HUES48 (cell line): ENCODE data around the gene CPNE5.

Experiments
- H3K27ac ChIP-seq: one replicate; pipeline ENCODE4 v1.7.0; 2013; ENCODE audit warnings: low read depth, low read length, inconsistent platforms
- H3K27me3 ChIP-seq: 2 replicates; pipeline ENCODE4 v1.6.1; 2013; ENCODE audit warnings: mild to moderate bottlenecking, low read length; ENCODE audit not compliant: control insufficient read depth, insufficient read depth
- H3K36me3 ChIP-seq: 2 replicates; pipeline ENCODE4 v1.6.1; 2013; ENCODE audit warnings: low read length; ENCODE audit not compliant: control insufficient read depth, insufficient read depth
- H3K4me1 ChIP-seq: 2 replicates; pipeline ENCODE4 v1.6.1; 2013; ENCODE audit warnings: mild to moderate bottlenecking, low read length; ENCODE audit not compliant: control insufficient read depth, insufficient read depth
- H3K4me3 ChIP-seq: 2 replicates; pipeline ENCODE4 v1.5.1; 2013; ENCODE audit warnings: mild to moderate bottlenecking, low read depth, low read length
- H3K9ac ChIP-seq: 2 replicates; pipeline ENCODE4 v1.6.1; 2013; ENCODE audit warnings: mild to moderate bottlenecking, low read depth, low read length, moderate library complexity
- H3K9me3 ChIP-seq: 2 replicates; pipeline ENCODE4 v1.6.1; 2013; ENCODE audit warnings: low read length; ENCODE audit not compliant: control insufficient read depth, insufficient read depth

CPNE5 gene

DNA sequence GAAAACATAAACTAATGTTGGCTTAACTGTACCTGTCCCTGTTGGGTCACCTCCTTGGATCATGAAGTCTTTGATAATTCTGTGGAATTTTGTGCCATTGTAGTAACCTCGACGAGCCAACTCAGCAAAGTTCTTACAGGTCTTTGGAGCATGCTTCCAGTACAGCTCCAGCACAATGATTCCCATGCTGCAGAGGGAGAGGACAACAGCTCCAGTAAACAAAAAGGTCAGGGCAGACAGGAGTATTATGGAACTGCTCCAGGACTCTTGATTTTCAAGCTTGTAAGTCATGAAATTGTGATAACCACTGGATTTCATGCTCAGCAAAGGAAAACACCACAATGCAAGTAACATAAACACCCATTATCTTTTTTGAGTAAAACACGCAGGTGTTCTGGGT lies 32.4 kb upstream of the CPNE5 start:
- no peak overlapping the region for H3K9ac ChIP-seq
- no peak overlapping the region for H3K27ac ChIP-seq
- H3K4me1 ChIP-seq: peaks cover 6% of the 10 kb centered on the region; the same call in 1 of the 2 replicates
- no peaks in the 10 kb centered on the region for H3K9me3 ChIP-seq
- H3K27me3 ChIP-seq: no peaks in the 10 kb centered on the region
- peaks cover 61% of the 10 kb centered on the region for H3K36me3 ChIP-seq
- no peak overlapping the region for H3K4me3 ChIP-seq

DNA sequence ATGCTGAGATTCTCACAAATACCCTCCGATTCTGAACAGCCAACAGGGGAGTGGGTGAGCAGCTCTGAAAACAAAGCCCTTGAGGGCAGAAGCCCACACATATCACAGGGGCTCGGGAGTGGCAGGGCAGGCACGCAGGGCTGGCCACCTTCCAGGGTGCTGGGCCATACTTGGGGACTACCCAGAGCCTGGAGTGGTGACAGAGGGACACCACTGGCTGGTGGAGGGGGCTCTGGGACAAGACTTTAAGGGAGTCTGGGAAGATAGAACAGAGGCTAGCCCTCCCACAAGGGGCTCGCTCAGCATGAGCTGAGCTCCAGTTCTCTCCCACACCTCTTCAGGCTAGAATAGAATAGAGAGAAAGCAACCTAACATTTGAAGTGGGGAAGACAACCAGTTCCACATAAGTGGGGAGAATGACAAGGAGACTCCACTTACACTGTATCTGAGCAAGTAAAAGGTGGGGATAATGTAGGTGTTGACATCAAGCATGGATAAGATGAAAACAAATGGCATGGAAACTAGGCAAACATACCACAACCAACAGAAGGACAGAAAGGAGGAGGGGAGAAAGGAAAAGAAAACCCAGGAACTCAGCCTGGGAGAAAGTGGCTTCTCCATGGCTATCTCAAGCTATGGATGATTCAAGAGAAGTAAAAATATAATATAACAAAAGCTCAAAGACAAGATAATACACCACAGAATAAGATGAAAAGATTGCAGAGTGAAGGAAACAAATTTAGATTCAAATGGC lies 28.4 kb upstream of the CPNE5 start:
- no peak overlapping the region for H3K9ac ChIP-seq
- H3K4me1 ChIP-seq: no peaks in the 10 kb centered on the region
- H3K36me3 ChIP-seq: peaks cover 92% of the 10 kb centered on the region
- H3K27ac ChIP-seq: no peak overlapping the region
- H3K27me3 ChIP-seq: no peaks in the 10 kb centered on the region
- H3K4me3 ChIP-seq: no peak overlapping the region
- H3K9me3 ChIP-seq: no peaks in the 10 kb centered on the region

DNA sequence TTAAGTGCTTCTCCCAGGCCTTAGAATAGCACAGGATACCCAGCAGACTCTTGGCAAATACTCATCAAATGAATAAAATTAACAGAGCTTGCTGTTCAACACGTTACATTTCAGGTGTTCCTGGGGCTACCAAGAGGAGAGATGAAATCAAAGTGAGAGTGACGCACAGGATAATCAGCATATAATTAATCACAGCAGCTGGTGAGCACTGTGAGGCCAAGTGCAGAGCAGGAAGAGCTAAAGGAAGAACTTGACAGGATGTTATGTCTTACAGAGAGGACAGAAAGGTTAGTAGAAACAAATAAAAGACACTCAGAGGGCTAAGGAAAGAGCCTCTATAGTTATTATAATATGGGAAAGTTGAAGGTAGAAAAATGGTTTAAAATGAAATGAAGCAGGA lies 26.6 kb upstream of the CPNE5 start:
- Histone ChIP-seq H3K27ac (no peak overlapping the region), H3K9me3 (no peaks in the 10 kb centered on the region), H3K27me3 (no peaks in the 10 kb centered on the region), H3K36me3 (peaks cover 95% of the 10 kb centered on the region), H3K4me3 (no peak overlapping the region), H3K9ac (no peak overlapping the region), H3K4me1 (no peaks in the 10 kb centered on the region)

DNA sequence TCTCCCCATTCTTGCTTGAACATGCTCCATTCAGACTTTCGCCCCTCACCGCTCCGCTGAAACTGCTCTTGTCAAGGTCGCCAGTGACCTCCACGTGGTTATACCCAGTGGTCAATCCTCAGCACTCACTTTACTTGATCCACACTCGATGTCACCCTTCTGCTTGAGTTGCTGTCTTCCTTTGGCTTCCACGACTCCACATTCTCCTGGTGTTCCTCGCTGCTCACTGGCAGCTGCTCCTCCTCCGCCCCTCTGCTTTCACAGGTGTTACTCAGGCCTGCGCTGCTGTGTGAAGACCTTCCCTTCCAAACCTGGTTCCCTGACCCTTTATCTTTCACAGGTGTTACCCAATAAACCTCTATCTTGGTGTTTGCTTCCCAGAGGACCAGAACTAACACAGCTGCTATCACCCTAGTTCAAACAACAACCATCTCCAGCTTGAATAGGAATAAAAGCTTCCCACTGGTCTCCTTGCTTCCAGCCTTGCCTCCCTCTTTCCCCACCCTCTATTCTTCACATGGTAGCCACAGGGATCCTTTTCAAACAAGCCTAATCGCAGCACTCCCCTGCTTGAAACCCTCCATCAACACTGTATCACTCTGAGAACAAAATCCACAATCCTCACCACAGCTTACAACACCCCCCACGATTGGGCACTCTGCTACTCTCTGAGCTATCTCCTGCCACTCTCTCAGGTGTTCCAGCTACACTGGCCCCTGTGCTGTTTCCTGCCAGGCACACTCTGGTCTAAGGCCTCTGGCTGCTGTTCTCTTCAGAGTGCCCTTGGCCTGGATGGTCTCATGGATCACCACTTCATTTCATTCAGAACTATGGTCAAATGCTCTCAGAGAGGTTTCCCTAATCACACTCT lies 24.7 kb upstream of the CPNE5 start:
- Histone ChIP-seq H3K9me3 (no peaks in the 10 kb centered on the region), H3K27me3 (no peaks in the 10 kb centered on the region), H3K4me1 (peaks cover 3% of the 10 kb centered on the region; the same call in 1 of the 2 replicates), H3K9ac (no peak overlapping the region), H3K36me3 (peaks cover 77% of the 10 kb centered on the region), H3K4me3 (no peak overlapping the region), H3K27ac (no peak overlapping the region)

DNA sequence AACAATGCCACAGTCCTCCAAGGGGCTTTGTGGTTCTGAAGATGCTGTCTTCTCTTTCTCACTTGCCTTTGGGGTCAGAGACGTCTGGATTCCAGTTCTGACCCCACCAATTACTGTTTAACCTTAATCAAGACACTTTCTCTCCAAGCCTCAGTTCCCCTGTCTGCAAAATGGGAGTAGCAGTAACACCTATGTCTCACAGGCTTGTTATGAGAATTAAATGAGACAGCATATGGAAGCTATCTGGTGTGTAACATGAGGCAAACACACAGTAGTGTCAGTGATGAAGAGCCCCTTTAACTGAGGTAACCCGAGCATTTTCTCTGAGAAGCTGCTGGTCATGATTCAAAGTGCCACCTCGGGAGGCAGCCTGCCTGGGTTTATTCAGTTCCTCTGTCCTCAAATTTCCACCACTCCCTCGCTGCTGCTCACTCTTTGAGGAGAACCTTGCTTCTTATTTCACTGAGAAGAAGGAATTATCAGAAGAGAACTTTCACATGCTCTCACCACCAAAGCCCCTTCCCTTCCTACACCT lies 23.7 kb upstream of the CPNE5 start:
- Histone ChIP-seq H3K36me3 (peaks cover 67% of the 10 kb centered on the region), H3K27ac (no peak overlapping the region), H3K9me3 (no peaks in the 10 kb centered on the region), H3K4me3 (no peak overlapping the region), H3K9ac (no peak overlapping the region), H3K27me3 (no peaks in the 10 kb centered on the region), H3K4me1 (peaks cover 7% of the 10 kb centered on the region)

DNA sequence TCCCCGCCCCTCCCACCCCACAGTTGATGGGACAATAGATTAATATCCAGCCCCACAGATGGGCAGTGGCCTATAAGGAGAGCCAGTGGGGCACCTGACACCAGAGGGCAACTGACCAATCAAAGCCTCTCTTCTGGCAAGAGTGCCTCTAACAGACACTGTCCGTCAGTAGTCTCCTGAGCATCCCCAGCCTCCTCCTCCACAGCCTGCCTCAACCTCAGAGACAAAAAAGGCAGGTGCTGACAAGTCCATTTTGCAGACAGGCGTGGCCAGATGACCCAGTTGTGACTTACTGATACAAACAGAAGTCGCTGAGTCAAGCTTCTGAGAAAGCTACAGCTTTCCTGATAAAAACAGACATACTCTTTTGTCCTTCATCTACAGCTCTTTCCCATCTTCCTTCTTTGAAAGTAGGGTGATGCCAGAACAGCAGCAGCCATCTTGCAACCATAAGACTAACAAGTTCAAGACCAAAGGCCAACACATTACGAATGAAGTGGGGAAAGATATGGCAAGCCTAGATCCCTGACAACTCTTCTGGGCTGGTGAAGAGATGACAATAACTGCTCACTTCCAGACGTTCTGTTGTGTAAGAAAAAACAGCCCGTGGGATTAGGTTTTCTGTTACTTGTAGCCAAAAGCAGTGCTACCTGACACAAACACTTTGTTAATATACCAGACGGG lies 23.1 kb upstream of the CPNE5 start:
- Histone ChIP-seq H3K36me3 (peaks cover 64% of the 10 kb centered on the region), H3K4me3 (no peak overlapping the region), H3K9me3 (no peaks in the 10 kb centered on the region), H3K27me3 (no peaks in the 10 kb centered on the region), H3K27ac (no peak overlapping the region), H3K4me1 (peaks cover 7% of the 10 kb centered on the region), H3K9ac (no peak overlapping the region)

DNA sequence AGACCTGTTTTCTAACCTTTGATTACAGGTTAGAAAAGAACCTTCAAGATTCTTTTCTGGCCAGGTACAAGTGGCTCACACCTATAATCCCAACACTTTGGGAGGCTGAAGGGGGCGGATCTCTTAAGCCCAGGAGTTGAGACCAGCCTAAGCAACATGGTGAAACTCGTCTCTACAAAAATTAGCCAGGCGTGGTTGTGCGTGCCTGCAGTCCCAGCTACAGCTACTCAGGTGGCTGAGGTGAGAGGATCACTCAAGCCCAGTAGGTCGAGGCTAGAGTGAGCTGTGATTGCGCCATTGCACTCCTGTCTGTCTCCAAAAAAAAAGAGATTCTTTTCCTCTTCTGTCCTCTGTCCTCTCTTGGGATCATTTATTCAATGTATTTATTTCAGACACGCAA lies 20.9 kb upstream of the CPNE5 start:
- Histone ChIP-seq H3K27me3 (no peaks in the 10 kb centered on the region), H3K27ac (no peak overlapping the region), H3K9ac (no peak overlapping the region), H3K4me3 (no peak overlapping the region), H3K36me3 (peaks cover 61% of the 10 kb centered on the region), H3K4me1 (peaks cover 7% of the 10 kb centered on the region), H3K9me3 (no peaks in the 10 kb centered on the region)

DNA sequence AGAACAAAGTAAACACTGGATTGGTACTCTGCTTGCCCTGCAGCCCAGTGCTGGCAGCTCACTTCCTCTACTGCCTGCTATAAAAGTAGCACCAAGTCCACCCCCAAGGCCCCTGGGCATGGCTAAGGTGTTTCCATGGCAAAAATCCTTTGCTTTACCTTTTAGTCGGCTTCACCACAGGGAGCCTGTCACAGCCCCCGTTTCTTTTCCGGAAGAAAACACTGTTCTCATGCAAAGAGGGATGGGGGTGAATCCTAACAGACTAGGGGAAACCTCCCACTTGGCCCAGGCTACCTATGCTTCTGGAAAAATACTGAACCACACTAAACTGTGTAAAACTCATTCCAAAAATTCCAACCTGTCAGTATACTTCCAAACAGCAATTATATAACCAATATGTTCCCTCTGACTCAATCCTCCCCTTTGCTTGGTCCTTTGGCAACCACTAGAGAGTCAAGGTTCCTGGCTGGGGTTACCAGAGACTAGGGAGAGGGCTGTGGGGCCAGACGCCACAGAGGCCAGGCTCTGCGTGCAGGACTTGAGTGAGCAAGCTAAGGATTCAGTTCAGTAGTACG lies 19.2 kb upstream of the CPNE5 start:
- H3K27ac ChIP-seq: peak overlapping the region; percentile 86
- H3K9me3 ChIP-seq: no peaks in the 10 kb centered on the region
- H3K36me3 ChIP-seq: peaks cover 61% of the 10 kb centered on the region
- peaks cover 7% of the 10 kb centered on the region for H3K4me1 ChIP-seq
- H3K9ac ChIP-seq: no peak overlapping the region
- no peaks in the 10 kb centered on the region for H3K27me3 ChIP-seq
- H3K4me3 ChIP-seq: no peak overlapping the region

DNA sequence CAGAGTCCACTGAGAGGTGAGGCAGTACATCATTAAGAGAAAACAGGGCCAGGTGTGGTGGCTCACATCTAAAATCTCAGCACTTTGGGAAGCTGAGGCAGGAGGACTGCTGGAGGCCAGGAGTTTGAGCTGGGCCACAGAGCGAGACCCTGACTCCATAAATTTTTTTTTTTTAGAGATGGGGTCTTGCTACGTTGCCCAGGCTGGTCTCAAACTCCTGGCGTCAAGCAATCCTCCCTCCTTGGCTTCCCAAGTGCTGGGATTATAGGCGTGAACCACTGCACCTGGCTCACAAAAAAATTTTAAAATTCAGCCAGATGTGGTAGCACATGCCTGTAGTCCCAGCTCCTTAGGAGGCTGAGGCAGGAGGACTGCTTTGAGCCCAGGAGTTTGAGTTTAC lies 18.1 kb upstream of the CPNE5 start:
- peaks cover 61% of the 10 kb centered on the region for H3K36me3 ChIP-seq
- peaks cover 7% of the 10 kb centered on the region for H3K4me1 ChIP-seq
- H3K9me3 ChIP-seq: no peaks in the 10 kb centered on the region
- H3K9ac ChIP-seq: no peak overlapping the region
- H3K27ac ChIP-seq: no peak overlapping the region
- no peak overlapping the region for H3K4me3 ChIP-seq
- no peaks in the 10 kb centered on the region for H3K27me3 ChIP-seq

DNA sequence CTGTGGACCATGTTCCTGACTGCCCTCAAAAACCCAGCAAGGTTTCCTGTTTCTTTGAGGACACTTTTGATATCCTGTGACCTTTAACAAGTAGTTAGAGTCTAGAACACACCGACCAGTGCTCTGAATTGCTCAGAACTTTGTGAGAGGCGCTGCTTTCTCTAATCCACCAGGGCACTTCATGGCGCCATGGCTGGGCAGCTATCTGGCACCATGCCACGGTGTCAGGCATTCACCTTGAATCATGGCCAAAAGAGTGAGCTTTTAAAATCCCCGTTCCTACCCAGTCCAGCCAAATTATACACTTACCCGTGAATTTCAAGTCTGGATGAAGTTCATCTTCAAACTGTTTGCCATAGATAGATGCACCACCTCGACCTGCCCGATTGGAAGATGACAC lies 17.0 kb upstream of the CPNE5 start:
- Histone ChIP-seq H3K9me3 (no peaks in the 10 kb centered on the region), H3K9ac (no peak overlapping the region), H3K4me3 (no peak overlapping the region), H3K27ac (no peak overlapping the region), H3K36me3 (peaks cover 56% of the 10 kb centered on the region), H3K4me1 (peaks cover 7% of the 10 kb centered on the region), H3K27me3 (no peaks in the 10 kb centered on the region)
